Naive thymus-derived CD4-positive, alpha-beta T cell (primary cell): ENCODE results near the gene CDX1. TPM values are rescaled to one million over a fixed set of nuclear protein-coding genes. Genes with fewer than 3 reads are reported as not detected.

Source experiments
- ATAC-seq: fragments of 150-1000 bp; cut with Tn5 transposase; 2 replicates; pipeline ENCODE4 v1.10.0; 2021; ENCODE audit warnings: mild to moderate bottlenecking, moderate library complexity
- CTCF ChIA-PET: fragments of 350-600 bp; sonication (Branson Sonifier 250); formaldehyde crosslinking; loops from one replicate; lab custom pipeline; 2021; ENCODE audit warnings: antibody characterized with exemption; lab: Charles Lee
- POLR2A ChIA-PET: fragments of 350-600 bp; sonication (Branson Sonifier 250); formaldehyde crosslinking; loops from one replicate; lab custom pipeline; 2021; ENCODE audit warnings: antibody characterized with exemption, inconsistent platforms; lab: Charles Lee
- DNase-seq, 9 donors: peaks; one replicate each; pipeline versions ENCODE4 v3.0.0 to v3.0.0-alpha.2; 2020 to 2022; ENCODE audit warnings: mixed read lengths in 1 of 9
- H3K27ac ChIP-seq: one replicate; pipeline ENCODE4 v1.7.0; 2013; ENCODE audit warnings: mild to moderate bottlenecking, low read depth, low read length, moderate library complexity
- H3K27me3 ChIP-seq, 2 donors: one replicate each; pipeline ENCODE4 v1.7.0; 2013; ENCODE audit warnings: low read length in 2 of 2, mild to moderate bottlenecking in 2 of 2, moderate library complexity in 2 of 2; ENCODE audit not compliant: control insufficient read depth in 2 of 2, insufficient read depth in 2 of 2
- H3K36me3 ChIP-seq, 3 experiments: 1 replicate in 2 of 3; 2 replicates in 1 of 3; pipeline ENCODE4 v1.7.0; 2013; ENCODE audit warnings: low read length in 3 of 3, mild to moderate bottlenecking in 3 of 3, moderate library complexity in 1 of 3; ENCODE audit not compliant: insufficient read depth in 3 of 3, control insufficient read depth in 2 of 3
- H3K4me1 ChIP-seq, 2 donors: one replicate each; pipeline ENCODE4 v1.7.0; 2013; ENCODE audit warnings: low read length in 2 of 2, mild to moderate bottlenecking in 2 of 2, moderate library complexity in 1 of 2; ENCODE audit not compliant: control insufficient read depth in 2 of 2, insufficient read depth in 2 of 2
- H3K4me3 ChIP-seq: 2 replicates; pipeline ENCODE4 v1.7.0; 2013; ENCODE audit warnings: mild to moderate bottlenecking, low read length
- H3K9me3 ChIP-seq, 3 experiments: 1 replicate in 2 of 3; 2 replicates in 1 of 3; pipeline ENCODE4 v1.7.0; 2013; ENCODE audit warnings: low read length in 3 of 3; ENCODE audit not compliant: control insufficient read depth in 2 of 3
- H3K27ac Mint-ChIP-seq, 9 donors: one replicate each; pipeline ENCODE4 v1.8.0; 2020 to 2022; ENCODE audit warnings: mixed read lengths in 9 of 9, mild to moderate bottlenecking in 8 of 9, moderate library complexity in 5 of 9, inconsistent platforms in 2 of 9
- H3K27me3 Mint-ChIP-seq, 5 donors: one replicate each; pipeline ENCODE4 v1.8.0; 2021 to 2022; ENCODE audit warnings: mixed read lengths in 5 of 5, mild to moderate bottlenecking in 1 of 5
- H3K36me3 Mint-ChIP-seq, 5 donors: one replicate each; pipeline ENCODE4 v1.8.0; 2020 to 2022; ENCODE audit warnings: mixed read lengths in 5 of 5, mild to moderate bottlenecking in 3 of 5, inconsistent platforms in 1 of 5
- H3K4me1 Mint-ChIP-seq, 7 donors: one replicate each; pipeline ENCODE4 v1.8.0; 2020 to 2022; ENCODE audit warnings: mixed read lengths in 7 of 7, mild to moderate bottlenecking in 3 of 7, inconsistent platforms in 1 of 7
- H3K4me3 Mint-ChIP-seq, 10 donors: one replicate each; pipeline ENCODE4 v1.8.0; 2020 to 2022; ENCODE audit warnings: mild to moderate bottlenecking in 10 of 10, mixed read lengths in 10 of 10, moderate library complexity in 6 of 10, inconsistent platforms in 2 of 10
- H3K9me3 Mint-ChIP-seq, 11 donors: one replicate each; pipeline ENCODE4 v1.8.0; 2020 to 2022; ENCODE audit warnings: mixed read lengths in 11 of 11, mild to moderate bottlenecking in 4 of 11, inconsistent platforms in 1 of 11, moderate library complexity in 1 of 11
- intact Hi-C, 2 donors: fragments of 100-400 bp; cut with micrococcal nuclease; formaldehyde crosslinking; loops; one replicate each; pipeline ENCODE4 v1.15.1; 2023
- polyA plus RNA-seq, 2 donors: library from polyadenylated mRNA; unstranded; fragments of 300-500 nt; fragmentation: Illumina TruSeq; gene quantifications; one replicate each; pipeline ENCODE4 v1.2.3, GENCODE V29; 2021
- total RNA-seq, 6 experiments: library from RNA in 5 of 6; stranded (reverse) in 5 of 6; gene quantifications; 1 replicate in 5 of 6; 2 replicates in 1 of 6; pipeline ENCODE4 v1.2.3 and lab custom pipeline; 2021 to 2026

Gene CDX1
- total and polyA plus RNA-seq, 7 experiments from 2014 or later = not detected

DNA sequence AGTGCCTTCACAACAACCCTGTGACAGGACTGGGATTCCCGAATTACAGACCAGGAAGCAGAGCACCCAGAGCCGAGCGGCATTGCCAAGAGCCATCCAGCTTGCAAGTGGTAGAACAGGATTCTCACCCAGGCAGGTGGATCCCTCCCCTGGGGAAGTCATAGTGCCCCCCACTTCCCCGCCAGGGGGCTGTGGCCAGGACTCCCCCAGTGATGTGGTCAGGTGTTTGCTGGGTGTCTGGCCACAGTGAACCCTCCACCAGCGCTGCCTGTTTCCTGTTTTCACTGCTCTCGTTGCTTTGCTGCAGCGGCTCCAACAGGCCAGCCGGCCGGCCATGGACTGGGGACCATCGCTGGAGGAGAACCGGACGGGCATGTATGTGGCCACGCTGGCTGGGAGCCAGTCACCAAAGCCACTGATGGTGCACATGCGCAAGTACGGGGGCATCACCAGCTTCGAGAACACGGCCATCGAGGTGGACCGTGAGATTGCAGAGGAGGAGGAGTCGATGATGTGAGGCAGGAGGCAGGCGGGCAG is 42.6 kb downstream of the CDX1 start:
- Histone ChIP-seq H3K9me3 (no peaks in the 10 kb centered on the region), H3K27me3 (no peaks in the 10 kb centered on the region), H3K4me1 (peaks cover 7 to 12% of the 10 kb centered on the region in 2 donors), H3K36me3 (no peaks in the 10 kb centered on the region), H3K4me3 (peak overlapping the region; percentile 25), H3K27ac (no peak overlapping the region)
- CTCF ChIA-PET = no interaction called here
- intact Hi-C loops = no loop called here
- H3K27ac Mint-ChIP-seq = peak overlapping the region in 1 of 9 donors; percentile 42
- POLR2A ChIA-PET = no interaction called here
- no peaks in the 10 kb centered on the region for H3K36me3 Mint-ChIP-seq
- H3K4me3 Mint-ChIP-seq = peak overlapping the region in 9 of 10 donors; percentile 10 to 71 (median 42)
- ATAC-seq (peak; percentile 56), DNase-seq (peak in 2 of 9 donors; percentile 11 to 12)
- H3K27me3 Mint-ChIP-seq = peaks cover 10 to 24% (median 14%) of the 10 kb centered on the region in 5 donors
- peaks cover 11 to 20% (median 13%) of the 10 kb centered on the region in 7 donors for H3K4me1 Mint-ChIP-seq
- peaks cover 0 to 4% (median 0%) of the 10 kb centered on the region in 11 donors for H3K9me3 Mint-ChIP-seq

DNA sequence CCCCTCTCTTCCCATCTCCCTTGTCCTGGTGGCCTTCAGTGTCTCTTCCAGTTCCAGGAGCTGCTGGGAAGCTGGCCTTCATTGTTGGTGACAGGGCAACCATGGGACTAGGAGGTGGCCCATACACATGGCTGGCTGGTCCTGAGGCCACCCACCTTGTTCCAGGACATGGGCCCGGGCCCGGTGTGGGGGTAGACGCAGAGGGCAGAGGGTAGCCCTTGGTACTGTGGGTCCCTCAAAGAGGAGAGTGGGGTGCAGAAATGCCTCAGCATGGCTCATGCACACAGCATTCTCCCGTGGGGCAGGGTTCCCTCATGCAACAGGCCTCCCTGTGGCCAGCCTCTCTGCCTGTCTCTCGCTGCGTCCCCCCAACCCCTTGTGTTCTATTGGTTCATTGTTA is 44.1 kb downstream of the CDX1 start:
- no peak overlapping the region for H3K4me3 Mint-ChIP-seq
- CTCF ChIA-PET = no interaction called here

DNA sequence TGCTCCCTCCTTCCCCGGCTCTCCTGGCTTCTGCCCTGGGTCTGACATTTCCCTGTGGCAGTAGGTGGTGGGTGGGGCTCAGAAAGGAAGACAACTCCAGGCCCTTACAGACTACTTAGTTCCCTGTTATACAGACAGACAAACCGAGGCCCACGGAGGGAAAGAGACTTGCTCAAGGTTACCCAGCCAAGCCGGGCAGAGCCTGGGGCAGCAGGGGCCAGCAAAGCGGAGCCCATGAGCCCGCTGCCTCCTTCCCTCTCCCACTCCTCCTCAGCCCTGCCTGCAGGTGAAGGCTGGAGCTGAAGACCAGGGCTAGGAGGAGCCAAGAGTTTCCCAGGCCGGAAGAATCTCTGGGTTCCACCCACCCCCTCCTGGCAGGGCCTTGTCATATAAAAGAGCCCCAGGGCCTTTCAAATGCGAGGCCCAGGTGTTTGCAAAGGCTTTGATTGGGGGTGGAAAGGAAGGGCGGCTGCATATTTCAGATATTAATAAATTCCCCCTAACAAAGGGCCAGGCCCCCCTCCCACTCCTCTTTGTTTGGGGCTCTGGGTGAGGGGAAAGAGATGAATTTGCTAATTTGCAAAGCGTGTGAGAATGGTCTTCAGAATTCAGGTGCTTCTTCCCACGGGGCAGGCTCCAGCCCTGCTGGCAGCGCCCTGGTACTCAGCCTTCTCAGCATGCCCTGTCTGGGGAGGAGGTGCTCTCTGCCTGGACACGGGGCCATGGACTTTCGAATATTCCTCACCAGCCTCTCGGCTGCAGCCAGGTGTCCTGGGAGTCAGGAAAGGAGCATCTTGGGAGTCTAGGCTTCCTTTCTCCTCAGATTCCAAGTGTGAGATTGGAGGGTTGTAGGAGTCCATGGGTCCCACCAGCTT is 44.8 kb downstream of the CDX1 start:
- Mint-ChIP-seq H3K4me3 (no peak overlapping the region), H3K27ac (no peak overlapping the region)
- CTCF ChIA-PET = no interaction called here

More for the DNA sequence above, 44.1 kb downstream of the CDX1 start:
- peaks cover 11 to 20% (median 13%) of the 10 kb centered on the region in 7 donors for H3K4me1 Mint-ChIP-seq
- no peak overlapping the region for H3K4me3 ChIP-seq
- POLR2A ChIA-PET = no interaction called here
- H3K36me3 Mint-ChIP-seq = no peaks in the 10 kb centered on the region
- ATAC-seq (no peak), DNase-seq (no peak)
- H3K9me3 ChIP-seq = no peaks in the 10 kb centered on the region
- peaks cover 10 to 24% (median 14%) of the 10 kb centered on the region in 5 donors for H3K27me3 Mint-ChIP-seq
- H3K27me3 ChIP-seq = no peaks in the 10 kb centered on the region
- intact Hi-C loops = no loop called here
- no peaks in the 10 kb centered on the region for H3K36me3 ChIP-seq
- peaks cover 7 to 12% of the 10 kb centered on the region in 2 donors for H3K4me1 ChIP-seq
- no peak overlapping the region for H3K27ac ChIP-seq
- no peak overlapping the region for H3K27ac Mint-ChIP-seq
- peaks cover 0 to 4% (median 0%) of the 10 kb centered on the region in 11 donors for H3K9me3 Mint-ChIP-seq

DNA sequence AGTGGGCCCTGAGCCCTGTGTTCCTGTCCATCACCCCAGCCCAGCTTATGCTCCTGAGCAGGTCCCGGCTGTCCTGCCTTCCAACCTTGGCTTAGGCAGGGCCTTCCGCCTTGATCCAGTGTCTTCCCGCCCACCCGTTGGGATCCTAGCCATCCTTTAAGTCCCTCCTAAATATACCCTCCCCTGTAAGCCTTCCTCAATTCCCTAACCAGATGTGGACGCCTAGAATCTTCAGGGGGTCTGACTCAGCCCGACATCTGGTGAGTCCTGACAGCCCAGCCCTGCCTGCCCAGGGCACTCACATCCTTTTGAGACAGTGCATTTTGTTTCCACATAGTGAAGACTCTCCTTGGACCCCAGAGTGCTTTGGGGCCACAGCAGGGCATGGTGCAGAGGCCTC is 47.0 kb downstream of the CDX1 start:
- H3K36me3 Mint-ChIP-seq = no peaks in the 10 kb centered on the region
- intact Hi-C loops = no loop called here
- peaks cover 0 to 2% of the 10 kb centered on the region in 2 donors for H3K27me3 ChIP-seq
- ChIA-PET POLR2A (no interaction called here), CTCF (no interaction called here)
- H3K4me1 Mint-ChIP-seq = peaks cover 5 to 14% (median 11%) of the 10 kb centered on the region in 7 donors
- ATAC-seq (no peak), DNase-seq (no peak)
- H3K9me3 ChIP-seq = no peaks in the 10 kb centered on the region
- H3K27me3 Mint-ChIP-seq = peaks cover 0 to 16% (median 11%) of the 10 kb centered on the region in 5 donors
- no peak overlapping the region for H3K27ac ChIP-seq
- H3K9me3 Mint-ChIP-seq = peaks cover 0 to 4% (median 0%) of the 10 kb centered on the region in 11 donors
- H3K4me3 ChIP-seq = no peak overlapping the region
- H3K36me3 ChIP-seq = no peaks in the 10 kb centered on the region
- no peak overlapping the region for H3K27ac Mint-ChIP-seq
- no peak overlapping the region for H3K4me3 Mint-ChIP-seq
- peaks cover 3 to 10% of the 10 kb centered on the region in 2 donors for H3K4me1 ChIP-seq

More for the DNA sequence above, 44.8 kb downstream of the CDX1 start:
- intact Hi-C loops = no loop called here
- H3K27me3 Mint-ChIP-seq = peaks cover 10 to 24% (median 14%) of the 10 kb centered on the region in 5 donors
- Histone ChIP-seq H3K4me1 (peaks cover 7 to 12% of the 10 kb centered on the region in 2 donors), H3K36me3 (no peaks in the 10 kb centered on the region), H3K9me3 (no peaks in the 10 kb centered on the region), H3K4me3 (no peak overlapping the region), H3K27ac (no peak overlapping the region), H3K27me3 (no peaks in the 10 kb centered on the region)
- ATAC-seq = no peak
- H3K9me3 Mint-ChIP-seq = peaks cover 0 to 4% (median 0%) of the 10 kb centered on the region in 11 donors
- POLR2A ChIA-PET = no interaction called here
- H3K4me1 Mint-ChIP-seq = peaks cover 12 to 20% (median 13%) of the 10 kb centered on the region in 7 donors
- no peak for DNase-seq
- H3K36me3 Mint-ChIP-seq = no peaks in the 10 kb centered on the region

- H3K27ac ChIP-seq = no peak overlapping the region
- no peak for DNase-seq
- H3K4me3 ChIP-seq = no peak overlapping the region
- H3K4me1 ChIP-seq = peaks cover 0 to 2% of the 10 kb centered on the region in 2 donors
- H3K4me1 Mint-ChIP-seq = peaks cover under 1 to 8% (median 4%) of the 10 kb centered on the region in 7 donors
- H3K27me3 Mint-ChIP-seq = peaks cover 0 to 13% (median 7%) of the 10 kb centered on the region in 5 donors
- intact Hi-C loops = no loop called here
- H3K27me3 ChIP-seq = peaks cover 0 to 2% of the 10 kb centered on the region in 2 donors
- no peak overlapping the region for H3K4me3 Mint-ChIP-seq
- H3K9me3 Mint-ChIP-seq = peaks cover 0 to 4% (median 0%) of the 10 kb centered on the region in 11 donors
- H3K36me3 ChIP-seq = no peaks in the 10 kb centered on the region
- CTCF ChIA-PET = no interaction called here
- H3K27ac Mint-ChIP-seq = no peak overlapping the region
- no peak for ATAC-seq
- H3K36me3 Mint-ChIP-seq = no peaks in the 10 kb centered on the region
- no peaks in the 10 kb centered on the region for H3K9me3 ChIP-seq
- POLR2A ChIA-PET = no interaction called here
Measured at GRCh38 chr5:150214289-150214688, 47.7 kb downstream of the CDX1 start.

DNA sequence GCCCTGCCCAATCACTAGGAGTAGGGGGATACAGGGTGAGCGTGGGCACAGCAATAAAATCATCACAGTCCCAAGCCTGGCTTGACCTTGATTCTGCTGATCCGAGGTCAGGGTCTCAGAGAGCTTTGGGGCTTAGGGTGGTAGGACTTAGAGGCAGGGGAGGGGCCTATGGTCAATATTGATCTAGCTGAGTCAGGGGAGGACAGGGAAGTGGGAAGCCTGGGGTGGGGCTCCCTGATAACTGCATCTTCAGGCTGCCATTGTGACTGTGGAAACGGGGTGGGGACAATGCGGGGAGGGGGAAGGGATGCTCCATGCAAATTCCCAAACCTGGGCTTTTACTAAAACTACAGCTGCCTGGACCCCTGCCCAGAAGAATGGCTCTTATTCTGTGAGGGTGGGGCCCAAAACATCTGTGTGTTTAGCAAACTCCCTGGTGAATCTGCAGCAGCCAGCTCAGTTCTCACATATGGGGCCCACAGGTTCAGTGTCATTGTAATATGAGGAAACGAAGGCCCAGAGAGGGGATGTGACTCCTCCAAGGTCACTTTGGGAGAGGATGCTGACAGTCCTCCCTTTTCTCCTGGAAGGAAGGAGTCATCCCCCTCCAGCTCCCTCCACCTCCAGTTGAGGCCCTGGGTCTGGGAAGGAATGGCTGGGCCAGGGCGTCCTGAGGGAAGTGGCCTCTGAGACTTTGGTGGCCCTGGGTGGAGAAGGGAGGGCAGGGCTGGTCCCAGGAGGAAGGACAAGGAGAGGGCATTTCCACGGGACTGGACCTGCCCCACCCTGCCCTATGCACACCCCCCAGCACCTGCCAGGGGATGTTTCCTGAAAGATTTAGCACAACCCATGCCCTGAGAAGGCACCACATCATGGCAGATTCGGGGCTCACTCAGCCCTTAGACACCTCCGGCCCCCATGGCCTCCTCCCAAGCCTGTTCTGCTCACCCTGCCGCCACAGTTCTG is 49.7 kb downstream of the CDX1 start:
- Histone ChIP-seq H3K27me3 (peaks cover 0 to 2% of the 10 kb centered on the region in 2 donors), H3K4me1 (no peaks in the 10 kb centered on the region), H3K4me3 (no peak overlapping the region), H3K36me3 (no peaks in the 10 kb centered on the region), H3K27ac (no peak overlapping the region), H3K9me3 (no peaks in the 10 kb centered on the region)
- ATAC-seq (no peak), DNase-seq (no peak)
- CTCF ChIA-PET = interaction anchor here (1.1 kb wide), 1 partner anchor 59 kb away, joined by 3 read pairs; no protein-coding TSS in a partner anchor
- no peak overlapping the region for H3K4me3 Mint-ChIP-seq
- no peaks in the 10 kb centered on the region for H3K36me3 Mint-ChIP-seq
- POLR2A ChIA-PET = no interaction called here
- intact Hi-C loops = loop anchor here in 1 of 2 donors (5.0 kb wide), 2 partner anchors 136 to 214 kb away; partner anchors contain the start of genes HMGXB3 and TIGD6
- peaks cover 0 to 7% (median 0%) of the 10 kb centered on the region in 7 donors for H3K4me1 Mint-ChIP-seq
- H3K9me3 Mint-ChIP-seq = peaks cover 0 to 4% (median 0%) of the 10 kb centered on the region in 11 donors
- H3K27ac Mint-ChIP-seq = peak overlapping the region in 1 of 9 donors; percentile 59
- peaks cover 0 to 10% (median 2%) of the 10 kb centered on the region in 5 donors for H3K27me3 Mint-ChIP-seq
